Caco-2 (cell line): Measurements from ENCODE around the gene H1-8. TPM values are rescaled to one million over a fixed set of nuclear protein-coding genes. Genes with fewer than 3 reads are reported as not detected.

Source experiments
- BruUV-seq: library from RNA; stranded (reverse); fragments of 400-500 nt; replicated peaks from 2 replicates; lab custom pipeline; 2021; lab: Mats Ljungman, UMichigan
- CTCF ChIA-PET: fragments of 300-600 bp; sonication (Branson Sonifier 250); formaldehyde crosslinking; loops from one replicate; lab custom pipeline; 2022; ENCODE audit warnings: antibody characterized with exemption; lab: Charles Lee
- POLR2A ChIA-PET: fragments of 300-600 bp; sonication (Branson Sonifier 250); formaldehyde crosslinking; loops from one replicate; lab custom pipeline; 2022; ENCODE audit warnings: antibody characterized with exemption; lab: Charles Lee
- DNase-seq, 2 experiments: peaks; one replicate each; pipeline versions ENCODE4 v3.0.0 to v3.0.0-alpha.2; 2020 to 2022
- H3K27me3 ChIP-seq: replicated peaks from 2 replicates; pipeline ENCODE4 v1.6.0; 2011; ENCODE audit warnings: low read length; ENCODE audit not compliant: control insufficient read depth, insufficient read depth
- H3K36me3 ChIP-seq: 2 replicates; pipeline ENCODE4 v1.5.1; 2011; ENCODE audit warnings: low read length; ENCODE audit not compliant: control insufficient read depth, insufficient read depth
- H3K4me1 ChIP-seq: fragments of 250-450 bp; sonication (Bioruptor Pico); 2 replicates; pipeline ENCODE4 v1.5.1; 2020; ENCODE audit warnings: mild to moderate bottlenecking
- H3K4me3 ChIP-seq: 2 replicates; pipeline ENCODE4 v1.5.1; 2011; ENCODE audit warnings: low read depth, mild to moderate bottlenecking, control low read depth, low read length
- H3K9me3 ChIP-seq: fragments of 250-450 bp; sonication (Bioruptor Pico); 2 replicates; pipeline ENCODE4 v1.5.1; 2020; ENCODE audit warnings: mild to moderate bottlenecking, moderate library complexity
- H3K27ac Mint-ChIP-seq: one replicate; pipeline ENCODE4 v1.8.0; 2022; ENCODE audit warnings: mixed read lengths; ENCODE audit not compliant: unreplicated experiment
- H3K27me3 Mint-ChIP-seq: one replicate; pipeline ENCODE4 v1.8.0; 2022; ENCODE audit warnings: mixed read lengths; ENCODE audit not compliant: insufficient read depth, unreplicated experiment
- H3K36me3 Mint-ChIP-seq: one replicate; pipeline ENCODE4 v1.8.0; 2022; ENCODE audit warnings: mild to moderate bottlenecking, mixed read lengths; ENCODE audit not compliant: insufficient read depth, unreplicated experiment
- H3K4me1 Mint-ChIP-seq: one replicate; pipeline ENCODE4 v1.8.0; 2022; ENCODE audit warnings: low read depth, mixed read lengths; ENCODE audit not compliant: unreplicated experiment
- H3K4me3 Mint-ChIP-seq: one replicate; pipeline ENCODE4 v1.8.0; 2022; ENCODE audit warnings: mild to moderate bottlenecking, moderate library complexity, mixed read lengths; ENCODE audit not compliant: unreplicated experiment
- H3K9me3 Mint-ChIP-seq: one replicate; pipeline ENCODE4 v1.8.0; 2022; ENCODE audit warnings: mixed read lengths; ENCODE audit not compliant: unreplicated experiment
- intact Hi-C: fragments of 100-400 bp; cut with micrococcal nuclease; formaldehyde crosslinking; loops from one replicate; pipeline ENCODE4 v1.10.0; 2022; ENCODE audit not compliant: unreplicated experiment
- total RNA-seq: library from RNA; stranded (reverse); gene quantifications from 2 replicates; pipeline ENCODE4 v1.2.3, GENCODE V29; 2022
- TF ChIP-seq, protein P1 (sequence below), 2 experiments: fragments of 200-600 bp in 1 of 2; IDR thresholded peaks; 1 replicate in 1 of 2; 2 replicates in 1 of 2; pipeline versions ENCODE4 v1.5.1 to v1.8.0; 2011 to 2022; ENCODE audit warnings: antibody characterized with exemption in 1 of 2, control low read depth in 1 of 2, inconsistent platforms in 1 of 2, low read depth in 1 of 2, low read length in 1 of 2, mild to moderate bottlenecking in 1 of 2, moderate library complexity in 1 of 2; ENCODE audit not compliant: insufficient read depth in 1 of 2, severe bottlenecking in 1 of 2, unreplicated experiment in 1 of 2

H1-8 gene
- total RNA-seq, 1 experiment from 2014 or later: not detected

DNA sequence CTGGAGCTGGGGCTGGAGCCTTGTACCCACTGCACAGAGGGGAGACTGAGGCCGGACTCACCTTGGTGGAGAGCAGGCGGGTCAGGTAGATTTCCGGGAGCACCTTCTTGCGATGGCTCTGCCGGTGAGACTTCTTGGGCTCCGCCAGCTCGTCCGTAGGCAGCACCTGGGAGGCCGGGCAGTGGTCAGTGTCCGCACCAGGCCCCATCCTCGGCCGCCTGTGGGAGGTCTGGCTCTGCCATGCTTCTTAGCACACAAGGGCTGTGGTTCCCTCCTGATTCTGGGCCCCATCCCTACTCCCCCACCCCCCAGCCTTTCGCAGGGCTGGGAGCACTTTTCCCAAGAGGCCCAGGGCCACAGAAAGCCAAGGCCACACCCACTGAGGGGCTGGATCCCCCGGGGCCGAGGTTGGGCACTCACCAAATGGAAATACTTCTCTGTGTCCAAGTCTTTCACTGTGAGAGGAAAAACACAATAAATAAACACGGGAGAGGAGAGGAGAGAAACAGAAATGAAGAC is 17.4 kb downstream of the H1-8 start:
- H3K4me3 Mint-ChIP-seq: no peak overlapping the region
- no peaks in the 10 kb centered on the region for H3K27me3 Mint-ChIP-seq
- H3K4me1 Mint-ChIP-seq: peaks cover 8% of the 10 kb centered on the region
- ChIA-PET POLR2A (interaction anchor here (0.5 kb wide), 1 partner anchor 66 kb away, joined by 7 read pairs; no protein-coding TSS in a partner anchor), CTCF (no interaction called here)
- no peaks in the 10 kb centered on the region for H3K9me3 ChIP-seq
- TF ChIP-seq, protein P1, sequence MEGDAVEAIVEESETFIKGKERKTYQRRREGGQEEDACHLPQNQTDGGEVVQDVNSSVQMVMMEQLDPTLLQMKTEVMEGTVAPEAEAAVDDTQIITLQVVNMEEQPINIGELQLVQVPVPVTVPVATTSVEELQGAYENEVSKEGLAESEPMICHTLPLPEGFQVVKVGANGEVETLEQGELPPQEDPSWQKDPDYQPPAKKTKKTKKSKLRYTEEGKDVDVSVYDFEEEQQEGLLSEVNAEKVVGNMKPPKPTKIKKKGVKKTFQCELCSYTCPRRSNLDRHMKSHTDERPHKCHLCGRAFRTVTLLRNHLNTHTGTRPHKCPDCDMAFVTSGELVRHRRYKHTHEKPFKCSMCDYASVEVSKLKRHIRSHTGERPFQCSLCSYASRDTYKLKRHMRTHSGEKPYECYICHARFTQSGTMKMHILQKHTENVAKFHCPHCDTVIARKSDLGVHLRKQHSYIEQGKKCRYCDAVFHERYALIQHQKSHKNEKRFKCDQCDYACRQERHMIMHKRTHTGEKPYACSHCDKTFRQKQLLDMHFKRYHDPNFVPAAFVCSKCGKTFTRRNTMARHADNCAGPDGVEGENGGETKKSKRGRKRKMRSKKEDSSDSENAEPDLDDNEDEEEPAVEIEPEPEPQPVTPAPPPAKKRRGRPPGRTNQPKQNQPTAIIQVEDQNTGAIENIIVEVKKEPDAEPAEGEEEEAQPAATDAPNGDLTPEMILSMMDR (IDR thresholded peaks at IDR 0.05; ENCODE audit: insufficient read depth in 1 of 2, low read depth in 1 of 2, low read length in 1 of 2, severe bottlenecking in 1 of 2, unreplicated experiment in 1 of 2): no peak
- no peaks in the 10 kb centered on the region for H3K36me3 ChIP-seq
- no peak overlapping the region for H3K4me3 ChIP-seq
- no peak overlapping the region for H3K27ac Mint-ChIP-seq
- H3K36me3 Mint-ChIP-seq: no peaks in the 10 kb centered on the region
- H3K9me3 Mint-ChIP-seq: no peaks in the 10 kb centered on the region
- H3K27me3 ChIP-seq: no peaks in the 10 kb centered on the region
- DNase-seq: no peak
- BruUV-seq: no TSS peak
- intact Hi-C loops: no loop called here
- no peaks in the 10 kb centered on the region; the same call in 1 of the 2 replicates for H3K4me1 ChIP-seq

DNA sequence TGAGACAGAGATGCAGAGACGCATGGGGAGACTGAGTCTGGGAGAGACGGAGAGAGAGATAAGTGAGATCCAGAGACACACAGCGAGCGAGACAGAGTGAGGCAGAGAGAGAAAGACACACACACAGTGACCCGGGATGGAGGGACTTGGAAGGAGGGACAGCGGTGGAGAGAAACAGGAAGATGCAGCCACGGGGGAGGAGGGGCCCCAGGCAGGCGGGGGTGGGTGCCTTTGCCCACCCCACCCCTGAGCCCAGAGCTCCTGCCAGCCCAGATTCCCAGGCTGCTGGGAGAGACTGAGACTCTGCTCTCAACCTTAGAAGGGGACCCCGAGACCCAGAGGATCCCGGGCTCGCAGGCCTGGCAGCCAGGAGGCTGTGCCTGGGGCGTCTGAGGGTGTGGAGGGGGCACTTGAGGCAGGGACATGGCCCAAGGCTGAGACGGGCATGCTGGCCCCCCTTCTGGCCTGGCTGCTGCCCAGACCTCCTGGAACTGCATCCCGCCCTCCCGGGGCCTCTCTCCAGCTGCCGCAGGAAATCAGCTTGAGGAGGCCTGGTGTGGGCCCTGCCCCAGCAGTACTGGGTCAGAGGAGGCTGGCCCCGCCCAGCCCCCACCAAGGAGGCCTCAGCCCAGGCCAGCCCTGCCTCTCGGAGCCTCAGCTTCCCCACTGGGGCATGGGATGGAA is 18.1 kb downstream of the H1-8 start:
- Mint-ChIP-seq H3K9me3 (no peaks in the 10 kb centered on the region), H3K27me3 (no peaks in the 10 kb centered on the region), H3K27ac (no peak overlapping the region), H3K4me1 (peaks cover 8% of the 10 kb centered on the region), H3K36me3 (no peaks in the 10 kb centered on the region), H3K4me3 (no peak overlapping the region)
- Histone ChIP-seq H3K36me3 (no peaks in the 10 kb centered on the region), H3K27me3 (no peaks in the 10 kb centered on the region), H3K4me3 (no peak overlapping the region), H3K4me1 (no peaks in the 10 kb centered on the region; the same call in 1 of the 2 replicates), H3K9me3 (no peaks in the 10 kb centered on the region)
- POLR2A ChIA-PET: interaction anchor here (0.5 to 0.6 kb wide), 2 partner anchors 37 to 65 kb away, joined by 3 to 7 read pairs; no protein-coding TSS in a partner anchor
- TF ChIP-seq, protein P1 (IDR thresholded peaks at IDR 0.05; ENCODE audit: insufficient read depth in 1 of 2, low read depth in 1 of 2, low read length in 1 of 2, severe bottlenecking in 1 of 2, unreplicated experiment in 1 of 2): no peak
- intact Hi-C loops: no loop called here
- CTCF ChIA-PET: no interaction called here
- no TSS peak for BruUV-seq
- no peak for DNase-seq

DNA sequence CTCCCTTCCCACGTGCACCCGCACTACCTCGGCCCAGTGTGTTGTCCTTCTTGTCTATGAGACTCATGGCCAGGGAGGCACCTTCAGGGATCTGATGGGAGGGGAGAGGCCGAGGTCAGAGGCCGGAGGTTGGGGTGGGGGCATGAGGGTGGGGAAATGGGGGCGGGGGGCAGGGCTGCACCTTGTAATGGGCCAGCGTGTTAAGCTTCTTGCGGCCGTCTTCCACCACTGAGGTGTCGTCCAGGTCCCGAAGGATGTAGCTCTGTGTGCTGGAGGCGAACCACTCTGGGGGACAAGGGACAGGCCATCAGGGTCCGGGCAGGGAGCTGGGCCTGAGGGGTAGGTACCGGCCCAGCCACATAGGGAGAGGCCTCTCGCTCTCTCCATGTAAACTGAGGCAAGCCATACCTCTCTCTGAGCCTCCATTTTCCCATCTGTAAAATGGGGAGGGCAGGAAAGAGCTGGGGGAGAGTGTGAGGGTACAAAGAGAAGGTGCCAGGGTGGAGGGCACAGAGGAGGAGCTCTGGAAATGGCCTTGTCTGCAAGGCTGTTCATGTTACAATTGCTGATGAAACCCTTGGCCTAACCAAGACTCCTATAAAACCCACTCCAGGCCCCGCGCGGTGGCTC is 18.8 kb downstream of the H1-8 start:
- no peak for DNase-seq
- H3K36me3 ChIP-seq: no peaks in the 10 kb centered on the region
- ChIA-PET CTCF (no interaction called here), POLR2A (interaction anchor here (0.6 kb wide), 1 partner anchor 38 kb away, joined by 3 read pairs; no protein-coding TSS in a partner anchor)
- no peaks in the 10 kb centered on the region for H3K27me3 ChIP-seq
- Mint-ChIP-seq H3K27ac (no peak overlapping the region), H3K27me3 (no peaks in the 10 kb centered on the region), H3K36me3 (no peaks in the 10 kb centered on the region), H3K9me3 (no peaks in the 10 kb centered on the region), H3K4me1 (peaks cover 8% of the 10 kb centered on the region), H3K4me3 (no peak overlapping the region)
- H3K4me1 ChIP-seq: no peaks in the 10 kb centered on the region; the same call in 1 of the 2 replicates
- H3K4me3 ChIP-seq: no peak overlapping the region
- intact Hi-C loops: no loop called here
- no peaks in the 10 kb centered on the region for H3K9me3 ChIP-seq
- TF ChIP-seq, protein P1 (IDR thresholded peaks at IDR 0.05; ENCODE audit: insufficient read depth in 1 of 2, low read depth in 1 of 2, low read length in 1 of 2, severe bottlenecking in 1 of 2, unreplicated experiment in 1 of 2): no peak
- BruUV-seq: no TSS peak
